GM21619 (cell line): ENCODE results near the gene PRCC.
"Not testable (repeated sequence)": the region's sequence is repeated elsewhere in the genome, so short reads cannot be mapped to it uniquely, and the experiment has no call there.

ENCODE experiments used
- ATAC-seq: cut with Tn5 transposase; IDR thresholded peaks from one replicate; pipeline ENCODE4 v1.9.1; 2021; ENCODE audit not compliant: unreplicated experiment

The PRCC gene

GRCh38 chr1:156760796-156761104, 6.6 kb upstream of the PRCC start:
- ATAC-seq, result no peak

GRCh38 chr1:156765136-156765535, 2.2 kb upstream of the PRCC start:
- ATAC-seq, result not testable (repeated sequence)

GRCh38 chr1:156765666-156766065, 1.7 kb upstream of the PRCC start:
- no peak for ATAC-seq

- ATAC-seq, result peak; percentile 17
Observed at GRCh38 chr1:156766298-156767100, 836 bp upstream of the PRCC start.

GRCh38 chr1:156767879-156768604, 707 bp downstream of the PRCC start:
- no peak for ATAC-seq

GRCh38 chr1:156768610-156769295, 1.4 kb downstream of the PRCC start:
- ATAC-seq, result no peak

GRCh38 chr1:156772222-156772621, 4.9 kb downstream of the PRCC start:
- no peak for ATAC-seq

GRCh38 chr1:156772728-156773497, 5.6 kb downstream of the PRCC start:
- no peak for ATAC-seq

- no peak for ATAC-seq
Observed at GRCh38 chr1:156773607-156774006, 6.3 kb downstream of the PRCC start.

- ATAC-seq, result no peak
Observed at GRCh38 chr1:156775799-156776198, 8.5 kb downstream of the PRCC start.

- no peak for ATAC-seq
Observed at GRCh38 chr1:156776942-156777341, 9.6 kb downstream of the PRCC start.

- ATAC-seq, result no peak
Observed at GRCh38 chr1:156777573-156777972, 10.2 kb downstream of the PRCC start.

- no peak for ATAC-seq
Observed at GRCh38 chr1:156781585-156782186, 14.4 kb downstream of the PRCC start.

GRCh38 chr1:156785458-156785857, 18.1 kb downstream of the PRCC start:
- ATAC-seq, result no peak

GRCh38 chr1:156786640-156787039, 19.3 kb downstream of the PRCC start:
- ATAC-seq, result no peak

GRCh38 chr1:156788136-156788535, 20.8 kb downstream of the PRCC start:
- no peak for ATAC-seq

GRCh38 chr1:156789621-156790318, 22.4 kb downstream of the PRCC start:
- no peak for ATAC-seq

GRCh38 chr1:156794506-156795373, 27.4 kb downstream of the PRCC start:
- ATAC-seq, result no peak

GRCh38 chr1:156795374-156795733, 28.0 kb downstream of the PRCC start:
- ATAC-seq, result no peak
